Measurements from ENCODE around the gene LY6G6F. TPM values are rescaled to one million over a fixed set of nuclear protein-coding genes. Genes with fewer than 3 reads are reported as not detected.

Gene LY6G6F
- total RNA-seq, 4 donors from 2014 or later = not detected

- Histone ChIP-seq H3K27ac (peak overlapping the region in 1 of 4 donors; percentile 100), H3K4me3 (no peak overlapping the region), H3K27me3 (no peaks in the 10 kb centered on the region), H3K36me3 (peaks cover 0 to 33% (median 0%) of the 10 kb centered on the region in 3 donors), H3K4me1 (peaks cover 0 to 36% (median 16%) of the 10 kb centered on the region in 4 donors), H3K9me3 (no peaks in the 10 kb centered on the region)
- TF ChIP-seq CTCF (IDR thresholded peaks at IDR 0.05) (no peak), EP300 (IDR thresholded peaks at IDR 0.05) (no peak), POLR2A (IDR thresholded peaks at IDR 0.05) (no peak)
- 81 to 82% methylated on average over 12 of the region's 12 CpGs for WGBS, 2 donors
- no peak for DNase-seq (ENCODE audit: low spot score in 2 of 2)
These were observed 19.1 kb downstream of the LY6G6F start for GRCh38 chr6:31725502-31726350.

GRCh38 chr6:31727034-31727716 lies 20.5 kb downstream of the LY6G6F start:
- H3K27ac ChIP-seq = peak overlapping the region; percentile 92 to 100 (median 98)
- peak in 1 of 2 donors; percentile 20 for TF ChIP-seq POLR2A (IDR thresholded peaks at IDR 0.05)
- TF ChIP-seq CTCF (IDR thresholded peaks at IDR 0.05) = no peak
- no peak for TF ChIP-seq EP300 (IDR thresholded peaks at IDR 0.05)

DNA sequence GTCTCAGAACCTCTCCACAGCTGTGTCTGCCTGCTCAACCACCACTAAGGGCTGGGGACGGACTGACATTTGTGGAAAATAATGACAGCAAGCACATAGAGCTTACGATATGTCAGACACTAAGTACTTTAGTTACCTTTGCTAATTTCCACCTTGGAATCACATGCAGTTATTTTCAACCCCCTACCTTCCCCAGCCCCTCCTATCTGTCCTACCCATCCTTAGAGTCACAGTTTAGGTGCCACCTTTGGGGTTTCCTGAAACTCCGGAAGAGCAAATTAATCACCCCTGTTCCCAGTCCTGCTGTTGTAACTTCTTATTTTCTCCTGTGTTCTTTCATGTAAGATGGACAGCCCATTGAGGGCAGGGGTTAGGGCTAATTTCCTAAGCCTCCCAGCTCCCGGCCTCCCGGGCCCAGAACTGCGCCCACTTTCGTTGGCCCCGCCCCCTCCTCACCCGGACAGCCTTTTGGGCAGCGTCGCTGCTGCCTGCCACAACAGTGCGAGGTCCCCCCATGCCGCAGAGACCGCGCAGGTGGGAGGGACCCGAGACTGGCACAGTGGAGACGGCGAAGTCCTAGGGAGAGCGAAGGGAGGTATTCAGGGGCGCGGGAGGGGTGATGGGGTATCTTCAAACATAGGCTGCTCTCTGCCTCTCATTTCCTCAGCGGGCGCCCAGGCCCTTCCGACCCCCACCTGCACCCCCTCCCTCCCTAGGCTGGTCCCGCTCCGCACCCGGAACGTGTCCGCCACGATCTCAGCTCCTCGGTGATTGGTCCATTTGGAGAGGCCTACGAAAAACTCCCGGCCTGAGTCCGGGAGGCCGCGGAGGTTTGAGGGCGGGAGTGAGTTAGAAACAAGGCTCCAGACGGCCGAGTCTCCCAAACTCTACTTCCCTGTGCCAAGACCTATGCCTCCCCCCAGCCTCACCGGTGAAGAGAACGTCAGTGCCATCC lies 21.3 kb downstream of the LY6G6F start:
- DNase-seq (ENCODE audit: low spot score in 2 of 2) = no peak
- Histone ChIP-seq H3K27ac (peak overlapping the region; percentile 92 to 100 (median 98)), H3K4me1 (peaks cover 0 to 51% (median 16%) of the 10 kb centered on the region in 4 donors), H3K9me3 (no peaks in the 10 kb centered on the region), H3K27me3 (no peaks in the 10 kb centered on the region), H3K4me3 (peak overlapping the region; percentile 67 to 97 (median 85)), H3K36me3 (peaks cover 0 to 56% (median 0%) of the 10 kb centered on the region in 3 donors)
- TF ChIP-seq POLR2A (IDR thresholded peaks at IDR 0.05) = no peak
- no peak for TF ChIP-seq CTCF (IDR thresholded peaks at IDR 0.05)
- TF ChIP-seq EP300 (IDR thresholded peaks at IDR 0.05) = no peak
- WGBS, 2 donors = 63 to 66% methylated on average over 41 of the region's 41 CpGs

More at GRCh38 chr6:31727034-31727716, 20.5 kb downstream of the LY6G6F start:
- H3K4me1 ChIP-seq = peaks cover 0 to 43% (median 16%) of the 10 kb centered on the region in 4 donors
- H3K27me3 ChIP-seq = no peaks in the 10 kb centered on the region
- H3K4me3 ChIP-seq = no peak overlapping the region
- H3K9me3 ChIP-seq = no peaks in the 10 kb centered on the region
- WGBS, 2 donors = 57 to 72% methylated on average over 7 of the region's 7 CpGs
- peaks cover 0 to 48% (median 0%) of the 10 kb centered on the region in 3 donors for H3K36me3 ChIP-seq
- DNase-seq (ENCODE audit: low spot score in 2 of 2) = no peak

DNA sequence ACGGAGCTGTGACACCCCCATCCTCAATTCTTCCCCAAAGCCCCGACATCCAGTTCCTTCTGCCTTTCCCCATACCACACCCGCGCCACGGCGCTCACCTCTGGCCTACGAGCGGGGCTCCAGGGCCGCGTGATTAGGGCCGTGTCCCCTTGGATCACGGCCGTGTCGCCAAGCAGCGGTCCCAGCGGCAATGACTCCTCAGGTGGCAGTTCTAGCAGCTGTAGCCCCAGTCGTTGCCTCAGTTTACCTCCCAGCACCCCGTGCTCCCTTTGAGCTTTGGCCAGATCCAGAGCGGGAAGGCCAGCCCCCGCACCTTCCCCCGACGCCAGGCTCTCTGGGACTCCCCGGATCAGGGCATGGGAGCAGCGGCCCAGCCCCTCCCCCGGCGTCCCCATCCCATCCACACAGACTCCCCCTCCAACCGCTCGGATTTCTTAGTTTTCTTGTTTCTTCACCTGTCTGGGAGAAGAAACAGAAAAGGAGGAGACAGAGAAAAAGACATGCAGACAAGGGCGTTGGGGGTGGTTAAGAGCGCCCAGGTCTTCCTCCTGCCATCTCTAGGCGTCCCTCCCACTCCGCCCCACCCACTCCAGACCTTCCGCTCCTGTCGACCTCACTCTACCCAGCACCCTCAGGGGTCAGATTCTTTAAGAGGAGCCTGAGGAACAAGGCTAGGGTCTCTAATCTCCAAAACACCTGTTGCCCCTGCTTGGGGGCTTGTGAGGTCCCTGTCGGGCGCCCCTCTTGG lies 22.3 kb downstream of the LY6G6F start, which contains the start of gene DDAH2:
Gene DDAH2, minus strand, starts transcription at position 533 of the 748 bp plus-strand sequence. Its CDS starts 138 bp downstream, at position 395.
- no peak for DNase-seq (ENCODE audit: low spot score in 2 of 2)
- 10 to 12% methylated on average over 28 to 36 of the region's 36 CpGs for WGBS, 2 donors
- no peaks in the 10 kb centered on the region for H3K27me3 ChIP-seq
- TF ChIP-seq EP300 (IDR thresholded peaks at IDR 0.05) (no peak), POLR2A (IDR thresholded peaks at IDR 0.05) (no peak), CTCF (IDR thresholded peaks at IDR 0.05) (peak in 4 of 5 experiments; percentile 53 to 84 (median 78))
- H3K4me3 ChIP-seq = peak within 1 kb of the TSS; percentile 67 to 97 (median 85)
- H3K4me1 ChIP-seq = peaks cover 0 to 60% (median 19%) of the 10 kb centered on the region in 4 donors
- no peaks in the 10 kb centered on the region for H3K9me3 ChIP-seq
- H3K27ac ChIP-seq = peak within 1 kb of the TSS; percentile 92 to 100 (median 98)
- H3K36me3 ChIP-seq = peaks cover 0 to 65% (median 4%) of the 10 kb centered on the region in 3 donors
